Fibroblast of skin of left biceps (primary cell): Measurements from ENCODE around the gene KCNA3.

Experiments used
- DNase-seq, 2 experiments: peaks; one replicate each; pipeline ENCODE4 v3.0.0-alpha.2; 2013; ENCODE audit warnings: low read depth in 2 of 2

Gene KCNA3

DNA sequence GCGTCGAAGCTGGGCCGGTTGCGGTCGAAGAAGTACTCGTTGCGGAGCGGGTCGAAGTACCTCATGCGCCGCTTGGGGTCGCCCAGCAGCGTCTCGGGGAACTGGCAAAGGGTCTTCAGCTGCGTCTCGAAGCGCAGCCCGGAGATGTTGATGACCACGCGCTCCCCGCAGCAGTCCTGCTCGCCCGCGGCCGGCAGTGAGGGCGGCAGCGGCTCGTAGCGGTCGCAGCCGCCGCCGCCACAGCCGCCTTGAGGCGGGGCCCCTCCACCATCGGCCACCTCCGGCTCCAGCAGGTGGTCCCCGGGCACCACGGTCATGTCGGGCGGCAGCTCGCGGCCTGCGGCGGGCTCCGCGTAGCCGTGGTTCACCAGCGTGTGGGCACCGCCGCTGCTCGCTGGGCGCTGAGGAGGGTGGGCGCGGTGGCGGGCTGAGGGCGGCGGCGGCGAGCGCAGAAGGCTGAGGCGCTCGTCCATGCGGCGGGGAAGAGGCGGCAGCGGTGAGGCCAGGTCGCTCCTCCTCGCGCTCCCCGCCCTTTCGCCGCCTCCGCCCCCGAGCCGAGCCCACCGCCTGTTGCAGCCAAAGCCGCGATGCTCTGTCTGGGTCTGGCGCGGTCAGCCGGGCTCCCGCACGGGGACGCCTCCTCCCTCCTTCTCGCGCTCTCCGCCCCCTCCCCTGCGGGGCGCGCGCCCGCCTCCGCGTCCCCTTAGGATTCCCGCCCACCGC is at the start of gene KCNA3:
Gene KCNA3, minus strand, starts transcription at position 604 of the 723 bp plus-strand sequence. Its CDS starts 131 bp downstream, at position 473.
- DNase-seq, result no peak

DNA sequence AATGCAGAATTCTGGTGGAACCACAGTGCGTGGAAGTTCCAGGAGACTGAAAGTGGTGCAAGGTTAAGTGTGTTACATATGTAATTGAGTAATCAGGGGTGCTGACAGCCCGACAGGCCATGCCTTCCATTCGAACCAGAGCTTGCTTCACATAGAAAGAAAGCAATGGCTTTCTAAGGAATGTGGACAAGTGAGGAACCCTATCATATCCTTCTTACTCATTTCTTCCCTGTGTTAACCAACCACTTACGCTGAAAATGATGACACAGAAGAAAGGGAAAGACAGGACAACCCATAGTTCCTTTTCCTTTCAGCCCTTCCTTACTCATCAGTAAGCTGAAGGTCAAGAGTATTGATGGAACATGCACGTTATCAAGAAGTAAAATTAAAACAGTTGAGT is 48.1 kb upstream of the KCNA3 start:
- DNase-seq, result no peak

- DNase-seq, result no peak
These were observed 45.2 kb upstream of the KCNA3 start for GRCh38 chr1:110719908-110720307.

GRCh38 chr1:110718452-110718851 is 43.7 kb upstream of the KCNA3 start:
- DNase-seq, result no peak

- no peak for DNase-seq
These were observed 42.4 kb upstream of the KCNA3 start for GRCh38 chr1:110717179-110717578.

DNA sequence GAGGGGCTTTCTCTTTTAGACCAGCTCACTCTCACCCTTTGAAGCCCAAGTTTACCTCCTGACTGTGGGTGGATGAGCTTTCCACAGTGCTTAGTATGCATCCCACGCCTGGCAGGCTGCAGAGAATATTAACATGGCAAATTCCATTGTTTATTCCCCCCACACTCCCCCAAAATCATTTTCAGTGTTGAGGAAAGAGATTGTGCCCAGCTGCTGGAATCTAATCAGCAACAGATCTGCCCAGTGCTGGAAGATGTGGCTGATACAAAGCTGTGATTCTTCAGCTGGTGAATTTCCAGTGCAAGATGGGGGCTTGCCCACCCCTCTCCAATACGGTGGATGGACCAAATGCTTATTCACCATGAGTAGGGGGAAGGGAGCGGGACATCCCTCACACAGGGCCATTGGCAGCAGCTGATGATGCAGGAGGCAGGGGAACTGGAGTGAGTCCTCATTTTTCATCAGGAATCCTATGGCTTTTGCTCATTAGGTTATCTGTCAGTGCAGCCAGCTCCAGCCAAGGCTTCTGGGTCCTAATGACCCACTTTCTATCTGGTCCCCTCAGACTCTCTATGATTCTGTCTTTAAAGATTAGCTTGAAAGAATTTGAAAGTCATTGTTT is 39.7 kb upstream of the KCNA3 start:
- DNase-seq, result no peak

DNA sequence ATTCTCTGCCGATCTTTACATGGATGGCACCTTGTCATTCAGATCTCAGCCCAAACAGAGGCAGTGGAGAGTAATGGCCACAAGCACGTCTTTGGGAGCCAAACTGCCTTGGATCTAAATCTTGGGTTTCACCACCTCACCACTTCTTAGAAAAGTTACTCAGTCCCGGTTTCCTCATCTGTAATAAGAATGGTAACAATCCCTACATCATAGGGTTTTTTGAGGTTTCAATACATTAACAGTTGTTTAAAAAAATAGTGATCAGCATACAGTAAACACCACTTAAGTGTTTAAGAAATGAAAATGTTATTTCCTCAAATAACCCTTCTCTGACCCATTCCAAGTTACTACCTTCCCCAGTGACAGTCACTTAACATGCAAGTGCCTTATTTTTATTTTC is 38.5 kb upstream of the KCNA3 start:
- DNase-seq, result no peak

DNA sequence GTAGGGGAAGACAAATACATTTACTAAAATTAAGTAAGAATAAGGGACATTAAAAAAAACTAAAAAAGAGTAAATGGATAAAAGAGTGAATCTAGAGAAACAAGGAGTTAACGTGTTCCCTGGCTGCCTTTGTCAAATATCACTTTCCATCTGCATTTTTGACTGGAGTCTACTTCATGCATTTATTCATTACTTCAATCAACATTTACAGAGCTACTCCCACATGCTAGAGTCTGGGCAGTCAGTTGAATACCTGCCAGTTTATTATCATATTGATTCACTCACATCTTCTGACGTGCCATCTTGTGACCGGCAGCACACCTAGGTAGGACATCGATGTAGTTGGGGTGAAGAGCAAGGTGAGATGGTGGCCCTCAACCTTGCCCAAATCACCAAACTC is 35.6 kb upstream of the KCNA3 start:
- DNase-seq, result no peak

DNA sequence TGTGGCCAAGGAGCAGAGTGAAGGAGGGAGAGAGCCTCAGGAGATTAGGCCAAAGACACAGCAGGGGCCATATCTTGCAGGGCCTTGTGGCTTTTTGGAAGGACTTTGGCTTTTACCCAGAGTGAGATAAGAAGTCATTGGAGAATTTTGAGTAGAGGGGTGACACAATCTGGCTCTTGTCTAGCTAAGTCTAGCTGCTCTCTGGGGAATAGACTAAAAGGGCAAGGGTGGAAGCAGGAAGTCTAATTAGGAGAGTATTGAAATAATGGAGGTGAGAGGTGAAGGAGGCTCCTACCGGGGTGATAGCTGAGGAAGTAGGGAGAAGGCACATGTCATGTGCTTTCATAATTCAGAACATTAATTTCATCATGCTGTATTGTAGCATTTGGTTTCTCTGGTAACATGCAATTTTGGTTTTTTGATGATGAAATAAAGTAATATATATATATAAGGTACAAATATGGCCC is 34.3 kb upstream of the KCNA3 start:
- no peak for DNase-seq

GRCh38 chr1:110707232-110707631 is 32.5 kb upstream of the KCNA3 start:
- DNase-seq, result no peak

DNA sequence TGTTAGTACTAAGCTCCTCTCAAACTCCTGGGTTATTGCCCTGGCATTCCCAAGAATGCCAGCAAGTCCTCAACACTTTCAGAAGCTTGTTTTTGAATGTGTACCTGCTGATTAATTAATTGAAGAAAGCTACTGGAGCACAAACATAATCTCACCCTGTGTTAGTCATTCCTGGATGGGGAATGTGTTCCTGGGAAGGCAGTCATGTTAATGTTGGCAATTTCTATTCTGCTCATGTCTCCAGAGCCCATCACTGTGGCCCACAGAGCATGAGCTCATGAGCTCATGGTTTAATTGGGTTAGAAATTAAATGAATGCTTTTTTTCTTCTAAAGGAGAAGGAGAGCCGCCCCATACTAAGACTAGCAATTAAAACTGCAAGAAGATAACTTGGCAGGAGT is 31.9 kb upstream of the KCNA3 start:
- no peak for DNase-seq

DNA sequence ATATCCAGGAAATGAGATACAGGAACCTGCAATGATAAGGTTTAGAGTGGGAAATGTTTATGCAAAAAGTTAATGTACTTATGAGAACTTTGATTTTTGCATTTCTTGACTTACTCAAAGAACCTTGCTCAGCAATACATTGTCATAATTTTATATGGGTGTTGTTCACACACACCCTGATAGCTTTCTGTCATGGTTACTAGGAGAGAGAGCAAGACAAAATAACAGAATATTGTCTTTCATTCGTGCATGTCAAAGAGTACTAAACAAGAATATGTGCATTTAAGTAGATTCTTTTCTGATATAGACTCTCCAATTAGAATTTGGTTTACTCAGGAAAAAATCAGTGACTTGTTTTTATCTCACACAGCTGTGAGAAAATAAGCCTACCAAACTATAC is 27.5 kb upstream of the KCNA3 start:
- DNase-seq, result no peak

- DNase-seq, result no peak
These were observed 26.0 kb upstream of the KCNA3 start for GRCh38 chr1:110700767-110701166.

- no peak for DNase-seq
These were observed 22.9 kb upstream of the KCNA3 start for GRCh38 chr1:110697606-110698005.

DNA sequence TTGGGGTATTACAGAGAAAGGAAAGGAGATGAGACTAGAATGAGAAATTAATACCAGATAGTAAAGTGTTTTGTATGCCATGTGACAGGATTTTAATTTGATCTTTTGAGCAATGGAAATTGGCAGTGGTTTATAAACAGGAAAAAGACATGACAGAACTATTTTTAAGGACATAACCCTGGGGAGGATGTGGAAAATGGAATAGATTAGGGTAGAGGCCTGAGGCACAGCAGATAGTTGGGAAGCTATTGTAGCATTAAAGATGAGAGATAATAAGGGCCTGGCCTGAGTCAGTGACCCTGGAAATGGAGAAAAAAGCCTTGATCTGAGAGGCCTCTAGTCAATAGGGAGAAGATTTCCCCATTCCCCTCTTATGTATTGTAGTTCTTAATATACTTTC is 22.1 kb upstream of the KCNA3 start:
- no peak for DNase-seq

- no peak for DNase-seq
These were observed 16.1 kb upstream of the KCNA3 start for GRCh38 chr1:110690709-110691365.

- DNase-seq, result no peak
These were observed 15.1 kb upstream of the KCNA3 start for GRCh38 chr1:110689868-110690267.

- DNase-seq, result no peak
These were observed 13.8 kb upstream of the KCNA3 start for GRCh38 chr1:110688514-110688913.

DNA sequence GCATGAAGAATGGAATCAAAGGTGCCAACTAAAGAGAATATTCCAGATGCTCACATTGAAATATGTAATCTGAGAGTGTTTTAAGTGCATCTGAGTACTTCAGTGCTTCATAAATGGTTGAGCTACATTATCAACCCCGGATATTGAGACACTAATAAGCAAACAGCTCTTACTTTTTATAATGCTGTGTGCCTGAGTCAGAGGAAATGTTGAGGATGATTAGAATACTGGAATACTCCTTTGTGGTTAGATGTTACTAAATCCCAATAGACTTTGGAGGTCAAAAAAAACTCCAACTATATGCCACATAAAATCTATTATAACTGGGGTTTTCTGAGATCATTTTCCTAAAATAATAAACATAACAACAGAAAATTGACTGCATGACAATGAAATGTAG is 12.5 kb upstream of the KCNA3 start:
- no peak for DNase-seq

- no peak for DNase-seq
These were observed 11.4 kb upstream of the KCNA3 start for GRCh38 chr1:110686188-110686587.

- DNase-seq, result no peak
These were observed 9.8 kb upstream of the KCNA3 start for GRCh38 chr1:110684491-110684890.

DNA sequence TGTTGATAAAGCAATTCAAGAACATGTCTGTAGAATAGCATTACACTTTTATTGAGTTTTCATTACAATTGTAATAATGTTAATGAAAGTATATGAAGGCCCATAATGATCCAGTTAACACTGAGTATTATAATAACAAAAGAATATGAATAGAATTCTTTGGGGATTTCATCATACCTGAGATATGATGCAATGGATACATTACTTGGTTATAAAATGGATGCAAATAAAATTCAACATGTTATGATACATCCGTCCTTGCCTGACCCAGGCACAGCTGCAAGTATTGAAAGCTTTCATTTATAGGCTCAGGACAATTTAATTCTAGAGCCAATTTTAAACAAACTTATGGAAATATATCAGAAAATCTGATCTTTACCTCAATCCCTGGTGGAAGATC is 8.2 kb upstream of the KCNA3 start:
- no peak for DNase-seq
